Panc1 (cell line): ENCODE data around the gene PDLIM4. TPM values are rescaled to one million over a fixed set of nuclear protein-coding genes. Genes with fewer than 3 reads are reported as not detected.

ENCODE experiments used
- ATAC-seq: fragments of 200-7000 bp; cut with Tn5 transposase; 2 replicates; pipeline ENCODE4 v1.9.1; 2020; ENCODE audit warnings: mild to moderate bottlenecking, moderate library complexity
- BruUV-seq: library from RNA; stranded (reverse); fragments of 400-500 nt; replicated peaks from 2 replicates; lab custom pipeline; 2021; lab: Mats Ljungman, UMichigan
- CTCF ChIA-PET: fragments of 300-600 bp; sonication (Branson Sonifier 250); formaldehyde crosslinking; loops from one replicate; lab custom pipeline; 2022; ENCODE audit warnings: antibody characterized with exemption; lab: Charles Lee
- POLR2A ChIA-PET: fragments of 300-600 bp; sonication (Branson Sonifier 250); formaldehyde crosslinking; loops from one replicate; lab custom pipeline; 2022; ENCODE audit warnings: antibody characterized with exemption; lab: Charles Lee
- DNase-seq: peaks from one replicate; pipeline ENCODE4 v3.0.0-alpha.2; 2010; ENCODE audit warnings: low read depth, low spot score
- H3K27ac ChIP-seq: 2 replicates; pipeline ENCODE4 v1.5.1; 2011; ENCODE audit warnings: mild to moderate bottlenecking, low read length, inconsistent platforms
- H3K27me3 ChIP-seq: fragments of 200-500 bp; sonication (Bioruptor generic); 2 replicates; pipeline ENCODE4 v1.6.0; 2014; ENCODE audit warnings: low read length, inconsistent platforms; ENCODE audit not compliant: control insufficient read depth, insufficient read depth
- H3K36me3 ChIP-seq: fragments of 200-500 bp; sonication (Bioruptor generic); 2 replicates; pipeline ENCODE4 v1.5.1; 2014; ENCODE audit warnings: inconsistent platforms, mild to moderate bottlenecking, low read length, moderate library complexity; ENCODE audit not compliant: control insufficient read depth, insufficient read depth
- H3K4me1 ChIP-seq: 2 replicates; pipeline ENCODE4 v1.5.1; 2011; ENCODE audit warnings: inconsistent platforms, mild to moderate bottlenecking, low read length, moderate library complexity; ENCODE audit not compliant: control insufficient read depth, insufficient read depth
- H3K4me3 ChIP-seq, 2 experiments: 2 replicates each; pipeline ENCODE4 v1.5.1; 2011 to 2012; ENCODE audit warnings: low read depth in 2 of 2, low read length in 2 of 2, mild to moderate bottlenecking in 2 of 2, inconsistent platforms in 1 of 2, moderate library complexity in 1 of 2
- H3K9me3 ChIP-seq: fragments of 200-500 bp; sonication (Bioruptor generic); 2 replicates; pipeline ENCODE4 v1.5.1; 2014; ENCODE audit warnings: low read depth, mild to moderate bottlenecking, inconsistent platforms, low read length, moderate library complexity; ENCODE audit not compliant: control insufficient read depth, insufficient read depth
- POLR2AphosphoS5 ChIP-seq: IDR thresholded peaks from 2 replicates; pipeline ENCODE4 v1.6.1; 2012; ENCODE audit warnings: mild to moderate bottlenecking, low read depth, low read length, moderate library complexity
- REST ChIP-seq, 2 experiments: IDR thresholded peaks; 2 replicates each; pipeline ENCODE4 v1.6.1; 2011 to 2012; ENCODE audit warnings: low read depth in 2 of 2, control low read depth in 1 of 2, low read length in 1 of 2, mild to moderate bottlenecking in 1 of 2, moderate library complexity in 1 of 2; ENCODE audit not compliant: insufficient read depth in 1 of 2
- SIN3A ChIP-seq: IDR thresholded peaks from 2 replicates; pipeline ENCODE4 v1.6.1; 2012; ENCODE audit warnings: low read depth, mild to moderate bottlenecking, low read length, moderate library complexity, borderline replicate concordance; ENCODE audit not compliant: insufficient read depth
- TCF7L2 ChIP-seq: IDR thresholded peaks from 2 replicates; pipeline ENCODE4 v1.6.1; 2011; ENCODE audit warnings: mild to moderate bottlenecking, low read depth, low read length, inconsistent platforms
- in situ Hi-C: cut with HindIII; loops from 2 replicates; pipeline ENCODE4 v1.10.0; 2016; ENCODE audit warnings: low sequenced_read_pairs, low pct_unique_long_range_greater_than_20kb
- intact Hi-C: fragments of 100-400 bp; cut with micrococcal nuclease; formaldehyde crosslinking; loops from one replicate; pipeline ENCODE4 v1.10.0; 2022; ENCODE audit not compliant: unreplicated experiment
- total RNA-seq: library from RNA; stranded (reverse); gene quantifications from one replicate; pipeline ENCODE4 v1.2.1, GENCODE V29; 2021; ENCODE audit not compliant: unreplicated experiment
- TF ChIP-seq, protein P1 (sequence below): fragments of 450-650 bp; IDR thresholded peaks from 2 replicates; pipeline ENCODE4 v1.5.1; 2017; ENCODE audit warnings: mild to moderate bottlenecking

The PDLIM4 gene
- total RNA-seq, 1 experiment from 2014 or later = 9.9 TPM

DNA sequence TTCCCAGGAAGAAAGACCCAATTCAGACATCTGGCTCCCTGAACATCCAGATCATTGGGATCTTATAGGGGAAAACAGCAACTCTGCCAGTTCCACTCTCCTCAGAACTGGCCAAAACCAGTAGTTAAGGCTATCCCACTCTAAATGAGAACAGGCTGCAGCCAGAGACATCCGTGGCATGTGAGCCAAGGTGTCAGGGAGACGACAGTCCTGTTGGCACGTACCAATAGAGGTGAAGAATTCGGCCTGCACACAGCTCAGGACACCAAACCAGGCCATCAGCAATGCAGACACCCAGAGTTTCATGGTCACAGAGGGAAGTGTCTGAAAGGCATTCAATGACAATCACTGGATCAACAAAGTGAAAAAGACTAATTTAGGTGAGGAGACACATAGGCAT is 39.2 kb upstream of the PDLIM4 start:
- ChIA-PET POLR2A (no interaction called here), CTCF (interaction anchor here (0.5 kb wide), 1 partner anchor 63 kb away, joined by 6 read pairs; no protein-coding TSS in a partner anchor)
- DNase-seq = no peak
- Histone ChIP-seq H3K4me1 (no peaks in the 10 kb centered on the region), H3K4me3 (no peak overlapping the region), H3K27ac (no peak overlapping the region), H3K36me3 (no peaks in the 10 kb centered on the region), H3K27me3 (no peaks in the 10 kb centered on the region), H3K9me3 (no peaks in the 10 kb centered on the region)
- in situ Hi-C loops (no loop called here), intact Hi-C loops (no loop called here)
- no peak for ATAC-seq
- TF ChIP-seq SIN3A (no peak), POLR2AphosphoS5 (no peak), REST (IDR thresholded peaks at IDR 0.05; ENCODE audit: insufficient read depth in 1 of 2, low read depth in 2 of 2, low read length in 1 of 2) (no peak)
- no TSS peak for BruUV-seq

DNA sequence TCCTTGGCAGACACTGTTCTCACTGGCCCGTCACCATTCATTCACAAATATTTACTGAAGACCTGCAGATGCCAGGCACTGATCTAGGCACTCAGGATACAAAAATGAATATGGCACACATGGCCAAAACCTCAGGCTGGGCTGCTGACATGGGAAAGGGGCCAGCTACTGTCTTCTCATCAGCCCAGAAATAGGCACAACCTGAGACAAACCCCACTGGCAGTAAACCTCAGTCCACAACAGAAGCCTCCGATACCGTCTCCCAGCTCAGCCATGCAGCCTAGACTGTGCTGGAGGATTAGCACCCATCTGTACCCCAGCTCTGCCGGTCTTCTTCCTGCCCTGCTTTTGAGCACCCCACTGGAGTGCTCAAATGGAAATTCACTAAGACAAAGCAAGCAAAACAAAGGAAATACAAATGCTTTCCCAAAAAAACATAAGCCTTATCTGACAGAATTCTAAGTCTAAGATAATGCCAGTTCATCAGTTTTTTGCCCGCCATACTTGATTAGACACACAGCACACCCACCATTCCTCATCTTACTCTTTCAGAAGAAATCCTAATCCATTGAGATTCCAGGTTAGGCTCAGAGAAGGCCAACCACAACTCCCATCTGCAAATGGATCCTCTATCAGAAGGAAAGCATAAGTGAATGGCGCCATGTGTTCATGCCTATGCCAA is 38.1 kb upstream of the PDLIM4 start:
- no TSS peak for BruUV-seq
- Histone ChIP-seq H3K4me1 (no peaks in the 10 kb centered on the region), H3K9me3 (no peaks in the 10 kb centered on the region), H3K27me3 (no peaks in the 10 kb centered on the region), H3K36me3 (no peaks in the 10 kb centered on the region), H3K27ac (no peak overlapping the region), H3K4me3 (no peak overlapping the region)
- in situ Hi-C loops = no loop called here
- CTCF ChIA-PET = no interaction called here
- POLR2A ChIA-PET = no interaction called here
- intact Hi-C loops = no loop called here
- TF ChIP-seq POLR2AphosphoS5 = no peak
- TF ChIP-seq TCF7L2 = no peak
- TF ChIP-seq SIN3A = no peak
- TF ChIP-seq REST (IDR thresholded peaks at IDR 0.05; ENCODE audit: insufficient read depth in 1 of 2, low read depth in 2 of 2, low read length in 1 of 2) = no peak
- TF ChIP-seq, protein P1, sequence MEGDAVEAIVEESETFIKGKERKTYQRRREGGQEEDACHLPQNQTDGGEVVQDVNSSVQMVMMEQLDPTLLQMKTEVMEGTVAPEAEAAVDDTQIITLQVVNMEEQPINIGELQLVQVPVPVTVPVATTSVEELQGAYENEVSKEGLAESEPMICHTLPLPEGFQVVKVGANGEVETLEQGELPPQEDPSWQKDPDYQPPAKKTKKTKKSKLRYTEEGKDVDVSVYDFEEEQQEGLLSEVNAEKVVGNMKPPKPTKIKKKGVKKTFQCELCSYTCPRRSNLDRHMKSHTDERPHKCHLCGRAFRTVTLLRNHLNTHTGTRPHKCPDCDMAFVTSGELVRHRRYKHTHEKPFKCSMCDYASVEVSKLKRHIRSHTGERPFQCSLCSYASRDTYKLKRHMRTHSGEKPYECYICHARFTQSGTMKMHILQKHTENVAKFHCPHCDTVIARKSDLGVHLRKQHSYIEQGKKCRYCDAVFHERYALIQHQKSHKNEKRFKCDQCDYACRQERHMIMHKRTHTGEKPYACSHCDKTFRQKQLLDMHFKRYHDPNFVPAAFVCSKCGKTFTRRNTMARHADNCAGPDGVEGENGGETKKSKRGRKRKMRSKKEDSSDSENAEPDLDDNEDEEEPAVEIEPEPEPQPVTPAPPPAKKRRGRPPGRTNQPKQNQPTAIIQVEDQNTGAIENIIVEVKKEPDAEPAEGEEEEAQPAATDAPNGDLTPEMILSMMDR = no peak
- no peak for DNase-seq
- ATAC-seq = no peak
